Parathyroid adenoma (tissue), 2 donors: ENCODE results near the gene EIF2AK3.
"Not testable (repeated sequence)": the region's sequence is repeated elsewhere in the genome, so short reads cannot be mapped to it uniquely, and the experiment has no call there.

Experiments
- H2AFZ ChIP-seq: fragments of 300-600 bp; sonication (generic); one replicate; pipeline ENCODE4 v1.7.0; 2017; ENCODE audit warnings: antibody characterized with exemption, mild to moderate bottlenecking
- H3K27ac ChIP-seq: fragments of 300-600 bp; sonication (generic); one replicate; pipeline ENCODE4 v1.7.0; 2017
- H3K27me3 ChIP-seq: fragments of 300-600 bp; sonication (generic); one replicate; pipeline ENCODE4 v1.7.0; 2017; ENCODE audit warnings: low read length; ENCODE audit not compliant: control insufficient read depth, insufficient read depth
- H3K36me3 ChIP-seq: fragments of 300-600 bp; sonication (generic); one replicate; pipeline ENCODE4 v1.7.0; 2017; ENCODE audit warnings: low read length; ENCODE audit not compliant: control insufficient read depth, insufficient read depth
- H3K4me1 ChIP-seq: fragments of 300-600 bp; sonication (generic); one replicate; pipeline ENCODE4 v1.7.0; 2017; ENCODE audit warnings: control low read depth
- H3K4me2 ChIP-seq: fragments of 300-600 bp; sonication (generic); one replicate; pipeline ENCODE4 v1.7.0; 2017; ENCODE audit warnings: low read length
- H3K4me3 ChIP-seq: fragments of 300-600 bp; sonication (generic); one replicate; pipeline ENCODE4 v1.7.0; 2017; ENCODE audit warnings: low read depth, low read length
- H3K79me2 ChIP-seq: fragments of 300-600 bp; sonication (generic); one replicate; pipeline ENCODE4 v1.7.0; 2017; ENCODE audit warnings: control low read depth
- H3K9ac ChIP-seq: fragments of 300-600 bp; sonication (generic); one replicate; pipeline ENCODE4 v1.7.0; 2017; ENCODE audit warnings: mild to moderate bottlenecking
- H3K9me3 ChIP-seq: fragments of 300-600 bp; sonication (generic); one replicate; pipeline ENCODE4 v1.7.0; 2017; ENCODE audit warnings: low read length; ENCODE audit not compliant: control insufficient read depth
- CTCF ChIP-seq: fragments of 300-600 bp; sonication (generic); IDR thresholded peaks from one replicate; pipeline ENCODE4 v1.7.0; 2017; ENCODE audit warnings: antibody characterized with exemption, mild to moderate bottlenecking
- donor health status: primary hyperparathyroidism.

Gene EIF2AK3

GRCh38 chr2:88628571-88628939, 1.3 kb upstream of the EIF2AK3 start:
- Histone ChIP-seq H3K9ac (no peak overlapping the region), H3K27me3 (no peaks in the 10 kb centered on the region), H3K4me2 (peak overlapping the region; percentile 76), H3K27ac (peak overlapping the region; percentile 99), H3K9me3 (no peaks in the 10 kb centered on the region), H3K4me3 (peak overlapping the region; percentile 78), H3K79me2 (peaks cover 24% of the 10 kb centered on the region), H2AFZ (peak overlapping the region; percentile 96), H3K4me1 (peaks cover 6% of the 10 kb centered on the region), H3K36me3 (no peaks in the 10 kb centered on the region)
- no peak for TF ChIP-seq CTCF

GRCh38 chr2:88627856-88628570, 749 bp upstream of the EIF2AK3 start:
- Histone ChIP-seq H3K36me3 (no peaks in the 10 kb centered on the region), H3K9me3 (no peaks in the 10 kb centered on the region), H3K27me3 (no peaks in the 10 kb centered on the region), H2AFZ (peak overlapping the region; percentile 96), H3K4me3 (peak overlapping the region; percentile 78), H3K9ac (peak overlapping the region; percentile 78), H3K4me2 (peak overlapping the region; percentile 76), H3K79me2 (peaks cover 28% of the 10 kb centered on the region), H3K27ac (peak overlapping the region; percentile 99), H3K4me1 (peaks cover 6% of the 10 kb centered on the region)
- TF ChIP-seq CTCF = no peak

- peak overlapping the region; percentile 74 for H3K4me3 ChIP-seq
- peaks cover 6% of the 10 kb centered on the region for H3K4me1 ChIP-seq
- no peaks in the 10 kb centered on the region for H3K27me3 ChIP-seq
- peak overlapping the region; percentile 86 for H3K4me2 ChIP-seq
- TF ChIP-seq CTCF = no peak
- peak overlapping the region; percentile 93 for H2AFZ ChIP-seq
- H3K9ac ChIP-seq = peak overlapping the region; percentile 20
- no peaks in the 10 kb centered on the region for H3K9me3 ChIP-seq
- peak overlapping the region; percentile 90 for H3K27ac ChIP-seq
- H3K36me3 ChIP-seq = no peaks in the 10 kb centered on the region
- peaks cover 29% of the 10 kb centered on the region for H3K79me2 ChIP-seq
Observed at GRCh38 chr2:88626171-88627054, 851 bp downstream of the EIF2AK3 start.

- TF ChIP-seq CTCF = no peak
- no peak overlapping the region for H3K27ac ChIP-seq
Observed at GRCh38 chr2:88624477-88624876, 2.8 kb downstream of the EIF2AK3 start.

GRCh38 chr2:88623831-88624465, 3.3 kb downstream of the EIF2AK3 start:
- H3K79me2 ChIP-seq = peaks cover 38% of the 10 kb centered on the region
- not testable (repeated sequence) for H3K9me3 ChIP-seq, H3K9ac ChIP-seq, H3K4me3 ChIP-seq, H3K4me2 ChIP-seq, H3K27me3 ChIP-seq, H3K4me1 ChIP-seq, H3K36me3 ChIP-seq, H3K27ac ChIP-seq, H2AFZ ChIP-seq

More at GRCh38 chr2:88624477-88624876, 2.8 kb downstream of the EIF2AK3 start:
- H3K27me3 ChIP-seq = no peaks in the 10 kb centered on the region
- no peak overlapping the region for H2AFZ ChIP-seq
- H3K4me3 ChIP-seq = no peak overlapping the region
- H3K9me3 ChIP-seq = no peaks in the 10 kb centered on the region
- H3K4me1 ChIP-seq = peaks cover 6% of the 10 kb centered on the region
- no peak overlapping the region for H3K9ac ChIP-seq
- no peaks in the 10 kb centered on the region for H3K36me3 ChIP-seq
- H3K79me2 ChIP-seq = peaks cover 33% of the 10 kb centered on the region
- H3K4me2 ChIP-seq = no peak overlapping the region
